ENCODE data around the gene UBXN11.
"Not testable (repeated sequence)": the region's sequence is repeated elsewhere in the genome, so short reads cannot be mapped to it uniquely, and the experiment has no call there.

UBXN11 gene

GRCh38 chr1:26336477-26337205 is 30.2 kb upstream of the UBXN11 start:
- DNase-seq, result peak; percentile 93

- DNase-seq, result peak; percentile 60
Measured at GRCh38 chr1:26335774-26336476, 29.5 kb upstream of the UBXN11 start.

GRCh38 chr1:26333312-26333711 is 26.9 kb upstream of the UBXN11 start:
- not testable (repeated sequence) for DNase-seq

- DNase-seq, result no peak
Measured at GRCh38 chr1:26330276-26330675, 23.8 kb upstream of the UBXN11 start.

- DNase-seq, result not testable (repeated sequence)
Measured at GRCh38 chr1:26329380-26329779, 22.9 kb upstream of the UBXN11 start.

- no peak for DNase-seq
Measured at GRCh38 chr1:26328597-26328996, 22.2 kb upstream of the UBXN11 start.

- DNase-seq, result peak; percentile 90
Measured at GRCh38 chr1:26327956-26328362, 21.5 kb upstream of the UBXN11 start.

GRCh38 chr1:26324550-26324949 is 18.1 kb upstream of the UBXN11 start:
- no peak for DNase-seq

- DNase-seq, result no peak
Measured at GRCh38 chr1:26323382-26323781, 16.9 kb upstream of the UBXN11 start.

- DNase-seq, result no peak
Measured at GRCh38 chr1:26322042-26322331, 15.6 kb upstream of the UBXN11 start.

GRCh38 chr1:26321315-26322041 is 15.0 kb upstream of the UBXN11 start:
- peak; percentile 66 for DNase-seq

GRCh38 chr1:26320896-26321295 is 14.5 kb upstream of the UBXN11 start:
- no peak for DNase-seq

GRCh38 chr1:26318338-26319064 is 12.1 kb upstream of the UBXN11 start:
- no peak for DNase-seq

- DNase-seq, result no peak
Measured at GRCh38 chr1:26317612-26318337, 11.3 kb upstream of the UBXN11 start, which contains the start of gene CD52. TSS of gene CD52 (plus strand) at chr1:26317958. CDS start at chr1:26318018, 60 bp downstream.

- DNase-seq, result no peak
Measured at GRCh38 chr1:26317146-26317545, 10.7 kb upstream of the UBXN11 start.

- no peak for DNase-seq
Measured at GRCh38 chr1:26315874-26316850, 9.7 kb upstream of the UBXN11 start.

- no peak for DNase-seq
Measured at GRCh38 chr1:26314501-26314900, 8.1 kb upstream of the UBXN11 start.

GRCh38 chr1:26307966-26308899 is 1.8 kb upstream of the UBXN11 start:
- not testable (repeated sequence) for DNase-seq

- DNase-seq, result no peak
Measured at GRCh38 chr1:26307363-26307781, 936 bp upstream of the UBXN11 start.
